ENCODE results near the gene EPN2.

EPN2 gene

DNA sequence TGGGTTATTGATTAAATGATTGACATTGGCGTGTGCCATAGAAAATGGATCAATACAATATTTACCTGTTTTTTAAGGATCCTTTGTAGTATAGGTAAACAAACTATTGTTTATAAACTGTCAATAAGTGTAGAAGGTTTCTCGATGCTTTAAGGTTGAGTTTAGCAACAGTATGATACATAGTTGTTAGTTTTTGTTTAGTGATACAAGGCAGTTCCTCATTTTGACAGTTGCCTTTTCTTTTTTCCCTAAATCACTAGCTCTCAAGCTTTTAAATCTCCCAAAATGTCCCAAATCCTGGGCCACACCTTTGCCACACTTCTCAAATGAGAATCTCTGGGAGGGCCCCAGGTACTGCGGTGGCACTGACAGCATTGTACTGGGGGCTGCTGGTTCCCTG is 57.3 kb downstream of the EPN2 start:
- no peak for DNase-seq (ENCODE audit: low spot score)

DNA sequence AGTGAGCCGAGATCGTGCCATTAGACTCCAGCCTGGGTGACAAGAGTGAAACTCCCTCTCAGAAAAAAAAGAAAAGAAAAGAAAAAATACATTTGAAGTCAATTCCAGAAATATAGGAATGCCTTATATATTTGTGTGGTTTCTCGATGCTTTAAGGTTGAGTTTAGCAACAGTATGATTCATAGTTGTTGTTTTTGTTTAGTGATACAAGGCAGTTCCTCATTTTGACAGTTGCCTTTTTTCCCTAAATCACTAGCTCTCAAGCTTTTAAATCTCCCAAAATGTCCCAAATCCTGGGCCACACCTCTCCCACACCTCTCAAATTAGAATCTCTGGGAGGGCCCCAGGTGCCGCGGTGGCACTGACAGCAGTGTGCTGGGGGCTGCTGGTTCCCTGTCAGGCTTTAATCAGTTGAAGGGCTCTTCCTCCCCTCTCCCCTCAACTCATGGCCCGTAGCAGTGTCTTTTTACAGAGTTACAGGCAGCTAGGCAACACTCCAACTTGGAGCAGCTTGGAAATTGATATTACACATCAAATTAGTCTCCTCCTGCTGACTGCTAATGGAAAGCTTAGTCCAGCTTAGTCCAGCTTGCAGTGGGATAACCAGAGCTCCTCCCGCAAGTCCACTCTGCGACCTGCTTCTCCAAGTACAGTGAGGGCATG is 58.4 kb downstream of the EPN2 start:
- DNase-seq (ENCODE audit: low spot score): no peak

DNA sequence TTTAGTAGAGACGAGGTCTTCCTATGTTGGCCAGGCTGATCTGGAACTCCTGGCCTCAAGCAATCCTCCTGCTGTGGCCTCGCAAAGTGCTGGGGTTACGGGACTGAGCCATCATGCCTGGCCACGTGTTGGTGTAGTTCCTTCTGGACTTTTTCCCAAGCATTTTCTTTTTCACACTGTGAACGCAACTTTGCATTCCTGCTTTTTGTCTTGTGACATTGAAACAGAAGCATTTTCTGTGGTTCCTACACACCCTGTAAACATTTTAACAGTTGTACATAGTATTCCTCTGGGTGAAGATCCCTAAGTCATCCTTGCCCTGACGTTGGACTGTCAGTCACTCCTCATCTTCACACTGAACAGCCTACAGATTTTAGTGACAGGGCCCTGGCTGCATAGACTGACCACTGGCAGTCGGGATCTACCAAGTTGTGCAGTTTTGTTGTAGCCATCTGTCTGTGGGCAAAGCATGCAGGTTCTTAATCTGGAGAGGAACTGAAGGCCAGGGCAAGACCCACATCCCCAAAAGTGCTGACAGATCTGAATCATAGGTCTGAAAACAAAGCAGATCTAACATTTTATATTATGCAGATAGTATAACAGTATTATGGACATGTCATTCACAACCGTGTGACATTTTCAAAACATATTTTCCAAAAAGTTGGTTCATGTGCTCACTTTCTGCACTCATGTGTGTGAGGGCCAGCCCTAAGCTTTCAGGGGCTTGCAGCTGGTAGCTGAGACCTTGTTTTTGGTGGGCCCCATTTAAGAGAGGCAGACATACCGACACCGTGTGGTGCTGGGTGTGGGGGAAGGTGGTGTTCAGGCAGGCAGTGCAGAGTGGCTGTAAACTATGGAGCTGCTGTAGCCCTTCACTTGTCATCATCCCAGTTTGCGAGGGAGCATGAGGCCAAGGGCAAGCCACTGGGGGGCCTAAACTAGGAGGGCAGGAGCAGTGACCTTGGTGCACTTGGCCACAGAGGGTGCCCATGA is 59.9 kb downstream of the EPN2 start:
- no peak for DNase-seq (ENCODE audit: low spot score)

DNA sequence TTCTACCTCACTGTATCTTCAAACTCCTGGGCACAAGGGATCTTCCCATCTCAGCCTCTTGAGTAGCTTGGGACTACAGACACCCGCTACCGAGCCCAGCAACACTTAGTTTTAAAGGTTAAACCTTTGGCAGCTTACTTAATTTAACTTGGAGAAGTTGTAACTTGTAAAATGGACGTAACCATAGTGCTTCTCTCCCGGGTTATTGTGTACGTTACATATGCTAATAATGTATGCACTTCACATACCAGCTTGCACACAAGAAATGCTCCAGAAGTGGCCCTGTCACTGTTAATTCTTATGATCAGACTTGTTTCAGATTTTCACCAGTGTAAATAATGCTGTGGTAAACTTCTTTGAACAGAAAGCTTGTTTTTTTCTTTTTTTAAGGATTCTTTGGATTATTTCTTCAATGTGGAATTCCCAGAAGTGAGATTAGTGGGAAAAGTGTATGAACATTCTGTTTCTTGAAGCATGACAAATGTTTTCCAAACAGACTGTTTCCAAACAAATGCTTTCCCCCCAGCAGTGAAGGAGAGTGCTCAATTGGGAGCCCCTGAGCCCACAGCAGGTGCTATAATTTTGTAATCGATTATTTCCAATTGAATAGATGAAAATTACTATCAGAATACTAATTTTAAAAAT is 61.5 kb downstream of the EPN2 start:
- DNase-seq (ENCODE audit: low spot score): no peak

DNA sequence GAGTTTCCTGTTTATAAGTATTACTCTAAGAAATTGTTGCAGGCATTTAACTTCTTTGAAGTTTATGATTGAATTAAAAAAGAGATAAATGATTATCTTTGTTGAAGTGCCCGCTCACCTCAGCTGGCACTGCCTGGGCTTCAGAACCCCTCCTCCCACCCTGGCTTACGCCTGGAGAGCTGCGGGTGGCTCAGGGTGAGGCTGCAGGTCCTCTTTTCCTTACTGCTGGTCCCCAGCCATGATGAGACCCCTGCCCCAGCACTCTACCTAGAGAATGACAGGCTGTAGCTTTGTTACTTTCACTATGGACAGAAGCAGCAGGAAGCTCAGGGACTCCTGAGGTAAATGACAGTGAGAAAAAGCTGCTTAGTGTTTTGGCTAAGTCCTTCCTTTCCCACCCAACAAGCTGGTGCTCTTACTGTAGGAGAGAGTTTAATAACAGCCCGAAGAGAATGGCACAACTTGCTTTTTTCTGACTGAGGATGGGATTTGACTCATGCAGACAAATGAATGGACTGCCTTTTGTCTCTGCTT is 62.1 kb downstream of the EPN2 start:
- no peak for DNase-seq (ENCODE audit: low spot score)

DNA sequence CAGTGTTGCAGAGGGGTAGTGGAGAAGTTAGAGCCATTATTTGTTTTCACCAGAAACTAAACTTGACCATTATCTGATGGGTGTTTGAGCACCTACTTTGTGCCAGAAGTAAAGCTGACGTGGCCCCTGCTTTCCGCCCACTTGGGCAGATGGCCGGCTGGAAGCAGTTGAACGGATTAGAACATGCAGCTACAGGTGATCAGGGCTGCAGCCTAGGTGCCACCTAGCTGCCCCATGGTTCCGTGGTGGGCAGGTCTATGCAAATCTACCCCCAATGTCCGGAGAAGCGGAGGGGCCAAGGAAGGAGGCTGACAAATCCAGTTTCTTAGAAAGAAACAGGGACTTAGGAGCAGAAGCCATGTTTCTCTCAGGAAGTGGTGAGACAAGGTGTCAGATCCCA is 62.7 kb downstream of the EPN2 start:
- no peak for DNase-seq (ENCODE audit: low spot score)

DNA sequence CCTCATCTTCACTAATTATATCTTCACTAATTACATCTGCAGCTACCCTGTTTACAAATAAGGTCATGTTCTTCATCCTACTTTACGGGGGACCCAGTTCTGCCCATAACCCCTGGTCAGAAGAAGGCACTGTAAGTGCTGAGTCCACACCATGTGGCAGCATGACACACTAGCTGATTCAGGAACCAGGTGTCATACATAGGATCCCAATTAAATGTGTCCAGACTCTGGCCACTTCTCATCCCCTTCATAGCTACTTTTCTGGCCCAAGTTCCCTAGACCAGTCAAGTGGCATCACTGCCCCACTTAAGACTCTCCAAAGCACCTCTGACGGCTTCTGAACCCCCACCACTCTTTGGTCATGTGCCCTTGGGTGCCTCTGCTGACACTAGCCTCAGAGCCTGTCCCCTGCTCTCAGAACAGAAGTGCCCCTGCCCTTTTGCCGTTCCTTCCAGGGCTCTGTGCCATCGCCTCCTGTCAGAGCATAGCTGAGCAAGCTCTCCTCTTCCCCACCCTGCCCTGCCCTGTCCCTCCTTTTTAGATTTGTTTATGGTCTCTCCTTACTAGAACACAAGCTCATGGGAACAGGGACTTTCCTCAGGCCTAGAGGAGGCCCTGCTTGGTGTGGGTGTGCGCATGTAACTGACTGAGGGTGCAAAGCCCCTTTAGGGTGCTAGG is 64.2 kb downstream of the EPN2 start:
- no peak for DNase-seq (ENCODE audit: low spot score)

DNA sequence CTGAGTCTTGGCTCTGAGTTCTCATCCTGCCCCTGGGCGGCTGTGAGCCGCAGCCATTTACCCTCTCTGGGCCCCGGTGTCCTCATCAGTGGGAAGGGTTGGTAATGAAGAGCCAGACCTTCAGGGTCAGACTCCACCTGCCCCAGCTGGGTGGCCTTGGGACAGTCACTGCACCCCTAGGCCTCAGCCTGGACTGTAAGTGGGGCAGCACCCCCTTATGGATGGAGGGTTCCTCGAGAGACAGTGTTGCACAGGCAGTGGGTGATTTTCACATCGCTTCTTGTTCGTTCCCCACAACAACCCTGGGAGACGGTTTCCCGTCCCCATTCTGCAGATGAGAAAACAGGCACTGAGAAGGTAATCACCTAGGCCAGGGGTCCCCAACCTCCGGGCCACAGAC is 64.8 kb downstream of the EPN2 start:
- no peak for DNase-seq (ENCODE audit: low spot score)

DNA sequence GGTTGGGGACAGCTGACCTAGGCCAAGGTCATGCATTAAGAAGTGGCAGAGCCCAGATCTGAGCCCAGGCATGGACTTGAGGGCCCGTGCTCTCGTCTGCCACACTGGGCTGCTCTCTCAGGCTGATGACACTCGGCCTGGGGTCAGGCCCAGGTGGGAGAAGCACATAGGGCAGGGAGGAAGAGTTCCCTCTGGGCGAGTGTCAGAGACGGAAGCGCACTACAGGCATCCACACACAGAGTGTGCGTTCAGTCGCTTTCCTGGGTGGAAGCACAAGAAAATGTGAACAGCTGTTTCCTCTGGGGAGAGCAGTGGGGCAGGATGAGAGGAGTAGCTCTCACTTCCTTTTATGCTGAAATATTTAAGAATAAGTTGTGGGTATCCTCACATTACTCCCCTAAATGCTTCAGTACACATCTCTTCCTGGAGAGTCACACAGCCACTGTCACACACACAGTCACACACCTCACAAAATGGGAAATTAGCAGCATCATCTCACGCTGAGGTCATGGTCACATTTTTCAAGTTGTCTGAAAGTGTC is 65.7 kb downstream of the EPN2 start:
- no peak for DNase-seq (ENCODE audit: low spot score)

DNA sequence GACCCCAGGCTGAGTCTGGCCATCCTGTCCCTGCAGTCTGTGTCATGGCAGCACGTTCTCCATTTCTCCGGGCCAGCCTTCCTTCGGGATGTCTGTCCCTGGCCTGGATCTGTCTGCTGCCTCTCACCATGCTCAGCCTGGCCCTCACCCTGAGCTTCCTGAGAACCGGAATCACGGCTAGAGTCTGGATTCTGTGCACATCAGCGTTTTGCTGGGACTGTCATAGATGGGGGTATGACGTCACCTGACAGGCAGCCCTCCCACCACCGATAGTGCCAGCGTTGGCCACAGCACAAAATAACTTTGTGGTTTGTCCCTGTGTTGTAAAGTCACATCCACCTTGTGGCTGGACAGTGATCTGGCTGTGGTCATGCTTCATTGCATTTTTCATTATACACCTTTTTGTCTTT is 66.2 kb downstream of the EPN2 start:
- DNase-seq (ENCODE audit: low spot score): no peak

DNA sequence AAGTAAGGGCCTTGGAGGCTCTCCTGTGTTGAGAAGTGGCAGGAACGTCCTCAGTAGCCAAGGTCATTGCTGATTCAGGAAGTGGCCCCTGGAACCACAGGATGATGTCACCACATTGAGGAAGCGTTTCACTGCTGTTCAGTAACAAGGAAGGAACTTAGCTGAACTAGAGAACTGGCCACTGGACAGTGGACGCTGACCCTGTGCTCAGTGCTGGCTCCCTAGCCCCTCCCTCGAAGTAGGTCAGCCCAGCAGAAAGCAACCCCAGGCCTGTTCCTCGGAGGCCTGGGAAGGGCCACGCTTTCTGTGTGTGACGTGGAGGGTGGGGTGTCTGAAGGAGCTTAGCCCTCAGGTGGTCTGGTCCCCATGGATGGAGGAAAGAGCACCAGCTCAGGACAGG is 67.0 kb downstream of the EPN2 start:
- DNase-seq (ENCODE audit: low spot score): no peak

DNA sequence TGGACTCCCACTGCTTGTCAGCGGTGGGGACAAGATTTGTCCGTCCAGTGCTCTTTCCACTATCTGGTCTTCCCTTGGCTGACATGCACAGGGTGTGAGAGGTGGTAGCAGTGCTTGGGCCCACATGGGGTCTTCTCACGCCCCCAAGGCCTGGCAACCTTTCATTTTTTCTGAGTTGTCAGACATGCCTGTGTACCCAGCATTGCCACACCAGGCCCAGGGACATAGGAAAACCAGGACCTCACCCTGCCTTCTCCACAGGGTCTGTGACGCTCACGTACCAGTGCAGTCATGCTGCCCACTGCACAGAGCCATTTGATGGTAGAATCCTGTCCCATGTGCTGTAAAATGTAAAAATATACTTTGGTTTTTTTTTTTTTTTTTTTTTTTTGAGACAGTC is 67.6 kb downstream of the EPN2 start:
- no peak for DNase-seq (ENCODE audit: low spot score)

DNA sequence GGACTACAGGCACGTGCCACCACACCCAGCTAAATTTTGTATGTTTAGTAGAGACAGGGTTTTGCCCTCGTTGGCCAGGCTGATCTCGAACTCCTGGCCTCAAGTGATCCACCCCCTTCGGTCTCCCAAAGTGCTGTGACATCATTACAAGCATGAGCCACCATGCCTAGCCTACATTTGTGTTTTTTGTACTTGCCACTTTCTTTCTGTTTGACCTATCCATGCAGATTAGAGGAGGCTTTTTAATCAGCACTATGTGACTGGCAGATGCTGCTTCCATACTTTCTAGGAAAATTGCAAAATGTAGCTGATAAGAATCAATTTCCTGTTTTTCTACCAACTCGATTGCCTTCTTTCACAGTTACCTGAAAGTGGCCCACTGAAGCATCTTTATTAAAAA is 68.1 kb downstream of the EPN2 start:
- no peak for DNase-seq (ENCODE audit: low spot score)

DNA sequence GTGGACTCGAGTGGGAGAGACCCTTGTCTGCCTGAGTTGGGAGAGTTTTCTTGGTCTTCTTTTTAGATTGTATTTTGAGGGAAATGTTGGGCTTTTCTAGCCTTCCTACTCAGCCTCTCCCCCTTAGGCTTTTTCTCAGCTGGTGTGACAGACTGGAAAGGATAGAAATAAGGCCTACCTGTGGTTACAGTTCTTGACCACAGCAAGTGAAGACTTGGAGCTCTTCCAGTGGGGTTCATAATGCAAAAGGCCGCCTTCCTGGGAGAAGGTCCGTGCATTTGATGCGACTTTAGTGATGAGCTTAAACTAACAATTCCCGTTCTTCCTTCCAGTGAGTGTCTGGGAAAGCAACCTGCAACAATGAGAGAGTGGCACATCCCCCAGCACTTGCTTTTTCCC is 68.6 kb downstream of the EPN2 start:
- DNase-seq (ENCODE audit: low spot score): no peak

DNA sequence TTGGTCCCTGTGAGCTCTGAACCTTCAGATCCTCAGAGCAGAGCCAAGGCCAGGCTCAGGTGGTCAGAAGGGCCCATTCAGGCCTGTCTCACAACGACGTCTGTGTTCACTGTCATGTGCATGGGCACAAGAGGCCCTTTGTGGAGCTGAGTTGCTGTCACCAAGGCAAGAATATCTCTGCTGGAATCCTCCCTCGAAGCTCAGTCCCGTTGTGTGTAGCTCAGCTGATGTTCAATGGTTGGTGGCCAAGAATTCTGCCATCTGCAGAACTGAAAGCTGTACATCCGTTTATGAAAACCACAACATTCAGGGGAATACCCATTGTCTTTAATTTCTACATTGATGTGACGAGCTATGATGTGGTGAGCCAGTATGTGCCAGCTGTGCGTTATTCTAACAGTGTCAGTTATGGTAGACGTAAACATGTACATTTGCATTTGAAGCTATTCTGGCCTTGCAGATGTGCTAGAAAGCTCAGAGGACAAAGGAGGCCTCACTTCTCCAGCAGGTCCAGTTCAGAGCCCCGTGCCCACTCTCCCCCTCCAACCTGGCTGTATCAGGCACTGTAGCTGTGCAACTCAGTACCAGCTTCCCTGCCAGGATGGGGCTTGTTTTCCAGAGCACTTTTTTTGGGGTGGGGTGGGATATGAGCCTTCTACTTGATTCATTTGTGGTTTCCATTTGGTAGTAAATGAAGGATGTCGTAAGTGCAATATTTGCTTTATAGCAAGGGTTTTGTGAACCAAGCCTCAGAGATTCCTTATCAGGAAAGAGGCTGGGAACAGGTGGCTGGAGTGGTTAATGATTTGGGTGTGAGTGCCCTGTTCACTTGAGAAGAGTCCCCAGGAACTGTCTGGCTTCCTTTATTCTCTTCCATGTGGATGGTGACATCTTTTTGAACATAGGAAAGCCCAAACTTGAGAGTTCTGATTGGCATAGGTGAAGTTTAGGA is 69.3 kb downstream of the EPN2 start:
- peak; percentile 54 for DNase-seq (ENCODE audit: low spot score)

DNA sequence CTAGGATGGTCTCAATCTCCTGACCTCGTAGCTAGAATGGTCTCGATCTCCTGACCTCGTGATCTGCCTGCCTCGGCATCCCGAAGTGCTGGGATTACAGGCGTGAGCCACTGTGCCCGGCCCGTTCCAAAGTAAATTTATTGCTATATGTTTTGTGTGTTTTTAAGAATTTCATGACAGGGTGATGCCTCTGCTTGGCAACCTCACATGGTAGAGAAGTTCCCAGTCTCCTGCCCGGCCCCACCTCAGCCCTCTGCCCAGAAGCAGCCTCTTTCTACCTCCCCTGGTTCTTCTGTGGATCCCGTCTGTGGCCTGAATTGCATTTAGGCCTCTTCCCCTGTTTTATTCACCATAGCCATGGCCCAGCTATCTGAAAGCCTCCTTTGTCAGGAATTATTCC is 70.4 kb downstream of the EPN2 start:
- no peak for DNase-seq (ENCODE audit: low spot score)

DNA sequence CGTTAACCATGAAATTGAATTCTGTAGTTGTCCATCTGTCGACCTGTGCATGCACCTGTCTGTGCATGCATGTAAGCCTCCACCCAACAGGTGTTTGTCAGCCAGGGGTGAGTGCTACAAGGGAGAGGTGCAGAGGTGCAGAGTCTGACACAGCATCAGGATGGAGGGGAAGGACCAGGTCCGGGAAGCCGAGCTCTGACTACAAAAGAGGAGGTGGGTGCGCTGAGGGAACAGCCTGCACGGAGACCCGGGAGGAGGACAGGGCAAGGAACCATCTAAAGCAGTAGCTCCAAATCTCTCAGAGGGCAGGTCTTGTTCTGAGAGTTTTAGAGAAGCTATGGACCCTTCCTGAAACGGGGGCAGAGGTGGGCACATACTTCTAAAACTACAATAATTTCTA is 71.2 kb downstream of the EPN2 start:
- no peak for DNase-seq (ENCODE audit: low spot score)

DNA sequence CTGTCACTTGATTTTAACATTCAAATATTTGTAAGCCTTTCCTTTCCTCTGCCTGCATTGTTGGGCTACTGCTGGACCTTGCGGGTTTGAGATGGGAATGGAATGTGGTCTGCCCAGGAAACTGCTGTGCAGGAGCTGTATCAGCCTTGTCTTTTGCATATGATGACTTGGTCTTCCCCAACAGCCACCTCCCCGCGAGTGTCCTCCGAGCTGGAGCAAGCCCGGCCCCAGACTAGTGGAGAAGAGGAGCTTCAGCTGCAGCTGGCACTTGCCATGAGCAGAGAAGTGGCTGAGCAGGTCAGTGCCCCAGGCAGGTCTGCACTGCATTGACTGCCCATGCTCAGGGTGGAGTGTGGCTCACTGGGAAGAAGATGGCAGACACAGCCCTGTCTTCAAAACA is 72.5 kb downstream of the EPN2 start:
- DNase-seq (ENCODE audit: low spot score): no peak

DNA sequence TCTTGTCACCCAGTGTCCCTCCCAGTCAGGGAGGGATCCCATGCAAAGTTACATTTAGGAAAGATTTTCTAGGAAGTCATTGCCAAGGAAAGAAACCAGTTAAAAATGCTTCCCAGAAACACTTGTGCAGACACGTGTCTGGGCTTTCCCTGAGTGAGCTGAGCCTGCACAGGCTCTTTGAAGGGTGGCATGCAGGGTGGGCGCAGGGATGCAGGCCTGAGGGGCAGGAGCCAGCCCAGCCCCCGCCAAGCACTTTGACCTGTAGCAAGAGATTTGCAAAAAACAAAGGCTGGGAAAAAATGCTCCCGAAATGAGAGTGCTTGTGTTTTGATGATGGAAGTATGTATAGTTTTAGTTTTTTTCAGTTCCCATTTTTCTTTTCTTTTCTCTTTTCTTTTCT is 73.0 kb downstream of the EPN2 start:
- no peak for DNase-seq (ENCODE audit: low spot score)

DNA sequence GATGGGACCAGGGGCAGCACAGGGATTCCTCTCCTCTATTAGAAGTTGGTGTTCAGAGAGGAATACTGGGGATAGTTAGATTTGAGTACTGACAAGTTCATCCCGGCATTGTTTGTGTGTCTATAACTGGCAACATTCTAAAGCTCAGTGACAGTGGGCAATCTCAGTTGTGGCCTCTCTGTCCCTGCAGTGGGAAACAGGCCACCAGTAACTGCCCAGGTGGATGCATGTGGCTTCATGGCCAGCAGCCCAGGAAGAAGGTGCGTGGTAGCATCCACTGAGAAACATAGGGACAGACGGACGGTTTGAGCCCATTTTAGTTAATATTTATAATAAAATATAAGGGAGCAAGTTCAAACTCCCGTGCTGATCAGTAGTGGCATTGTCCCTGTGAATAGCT is 73.8 kb downstream of the EPN2 start:
- DNase-seq (ENCODE audit: low spot score): no peak

All from COLO829 (cell line).